Upper lobe of right lung (tissue), 1 donor: ENCODE measurements around the gene TUBB. TPM values are rescaled to one million over a fixed set of nuclear protein-coding genes. Genes with fewer than 3 reads are reported as not detected.

Experiments
- ATAC-seq: fragments of 200-7000 bp; cut with Tn5 transposase; one replicate; pipeline ENCODE4 v1.9.1; 2020; ENCODE audit warnings: mild to moderate bottlenecking, moderate library complexity
- DNase-seq: peaks from one replicate; pipeline ENCODE4 v3.0.0-alpha.2; 2020
- H3K27ac ChIP-seq: fragments of 200-600 bp; one replicate; pipeline ENCODE4 v1.8.0; 2022
- H3K27me3 ChIP-seq: fragments of 200-600 bp; one replicate; pipeline ENCODE4 v1.8.0; 2022; ENCODE audit warnings: mild to moderate bottlenecking
- H3K36me3 ChIP-seq: fragments of 200-600 bp; one replicate; pipeline ENCODE4 v1.8.0; 2022
- H3K4me1 ChIP-seq: fragments of 200-600 bp; one replicate; pipeline ENCODE4 v1.8.0; 2022
- H3K4me3 ChIP-seq: fragments of 200-600 bp; one replicate; pipeline ENCODE4 v1.8.0; 2022; ENCODE audit warnings: mild to moderate bottlenecking
- H3K9me3 ChIP-seq: fragments of 200-600 bp; one replicate; pipeline ENCODE4 v1.8.0; 2022
- CTCF ChIP-seq: fragments of 200-600 bp; IDR thresholded peaks from one replicate; pipeline ENCODE4 v1.8.0; 2022; ENCODE audit warnings: antibody characterized with exemption
- intact Hi-C: fragments of 100-400 bp; cut with DNase I; formaldehyde crosslinking; loops from one replicate; pipeline ENCODE4 v1.11.0; 2022
- total RNA-seq: library from RNA; stranded (reverse); fragmentation: NEBNext Ultra II Directional; extraction: Animal tissue kit (Norgen Biotek cat#: 25700); gene quantifications from one replicate; pipeline ENCODE4 v1.2.1, GENCODE V29; 2021
- donor health status: DM: no; HTN: yes; CAD: no; lungs with severe emphysema.

TUBB gene
- total RNA-seq, 1 donor from 2014 or later, result 243 TPM

GRCh38 chr6:30700340-30700739, 19.8 kb upstream of the TUBB start:
- ATAC-seq (peak; percentile 90), DNase-seq (no peak)
- no peaks in the 10 kb centered on the region for H3K9me3 ChIP-seq
- intact Hi-C loops, result no loop called here
- H3K4me3 ChIP-seq, result no peak overlapping the region
- H3K36me3 ChIP-seq, result peaks cover 20% of the 10 kb centered on the region
- H3K27me3 ChIP-seq, result no peaks in the 10 kb centered on the region
- TF ChIP-seq CTCF, result no peak
- H3K27ac ChIP-seq, result no peak overlapping the region
- H3K4me1 ChIP-seq, result peaks cover 4% of the 10 kb centered on the region

GRCh38 chr6:30703011-30703410, 17.1 kb upstream of the TUBB start:
- H3K36me3 ChIP-seq, result peaks cover 38% of the 10 kb centered on the region
- ATAC-seq, result no peak

GRCh38 chr6:30703821-30704220, 16.3 kb upstream of the TUBB start:
- Histone ChIP-seq H3K36me3 (peaks cover 44% of the 10 kb centered on the region), H3K4me1 (no peaks in the 10 kb centered on the region)
- peak; percentile 44 for DNase-seq

More at GRCh38 chr6:30703011-30703410, 17.1 kb upstream of the TUBB start:
- H3K27ac ChIP-seq, result no peak overlapping the region
- TF ChIP-seq CTCF, result no peak
- no peaks in the 10 kb centered on the region for H3K4me1 ChIP-seq
- H3K9me3 ChIP-seq, result no peaks in the 10 kb centered on the region
- H3K4me3 ChIP-seq, result no peak overlapping the region
- intact Hi-C loops, result no loop called here
- peak; percentile 60 for DNase-seq
- no peaks in the 10 kb centered on the region for H3K27me3 ChIP-seq

GRCh38 chr6:30705620-30706019, 14.5 kb upstream of the TUBB start:
- H3K4me3 ChIP-seq, result no peak overlapping the region
- DNase-seq (no peak), ATAC-seq (no peak)
- H3K9me3 ChIP-seq, result no peaks in the 10 kb centered on the region
- H3K27ac ChIP-seq, result no peak overlapping the region
- H3K27me3 ChIP-seq, result no peaks in the 10 kb centered on the region
- intact Hi-C loops, result no loop called here
- H3K4me1 ChIP-seq, result no peaks in the 10 kb centered on the region
- peaks cover 61% of the 10 kb centered on the region for H3K36me3 ChIP-seq
- no peak for TF ChIP-seq CTCF

More at GRCh38 chr6:30703821-30704220, 16.3 kb upstream of the TUBB start:
- Histone ChIP-seq H3K9me3 (no peaks in the 10 kb centered on the region), H3K27ac (no peak overlapping the region), H3K27me3 (no peaks in the 10 kb centered on the region), H3K4me3 (no peak overlapping the region)
- TF ChIP-seq CTCF, result no peak
- ATAC-seq, result peak; percentile 58
- intact Hi-C loops, result no loop called here

GRCh38 chr6:30707281-30707850, 12.8 kb upstream of the TUBB start:
- DNase-seq (no peak), ATAC-seq (no peak)
- Histone ChIP-seq H3K9me3 (no peaks in the 10 kb centered on the region), H3K36me3 (peaks cover 70% of the 10 kb centered on the region), H3K27me3 (no peaks in the 10 kb centered on the region), H3K4me3 (no peak overlapping the region), H3K4me1 (no peaks in the 10 kb centered on the region), H3K27ac (no peak overlapping the region)
- intact Hi-C loops, result no loop called here
- TF ChIP-seq CTCF, result no peak
